ENCODE measurements around the gene MRPL4. TPM values are rescaled to one million over a fixed set of nuclear protein-coding genes. Genes with fewer than 3 reads are reported as not detected.

MRPL4 gene
- total RNA-seq, 2 donors from 2014 or later: 66.0 to 69.2 TPM

DNA sequence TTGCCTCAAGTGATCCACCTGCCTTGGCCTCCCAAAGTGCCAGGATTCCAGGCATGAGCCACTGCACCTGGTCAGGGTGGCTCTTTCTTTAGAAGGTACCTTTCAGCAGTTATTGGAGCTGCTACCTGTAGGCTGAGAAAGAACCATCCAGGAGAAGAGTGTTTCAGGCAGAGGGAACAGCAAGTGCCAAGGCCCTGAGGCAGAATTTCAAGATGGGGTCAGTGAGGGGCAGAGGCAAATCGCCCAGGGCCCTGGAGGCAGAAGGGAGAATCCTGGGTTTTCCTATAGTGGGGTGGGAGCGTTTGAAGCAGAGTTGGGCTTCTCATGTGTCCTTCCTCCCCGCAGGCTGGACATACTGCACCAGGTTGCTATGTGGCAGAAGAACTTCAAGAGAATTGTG is 2.2 kb downstream of the MRPL4 start:
- 94 to 100% methylated on average over 3 of the region's 3 CpGs for WGBS, 2 experiments (ENCODE audit: insufficient coverage in 1 of 2, insufficient read length in 1 of 2)
- H3K9me3 ChIP-seq (ENCODE audit: control insufficient read depth, low read length): no peaks in the 10 kb centered on the region
- H3K4me3 ChIP-seq (ENCODE audit: low read length): no peak overlapping the region
- no peaks in the 10 kb centered on the region for H3K27me3 ChIP-seq (ENCODE audit: control insufficient read depth, insufficient read depth, low read length, poor library complexity, severe bottlenecking)
- TF ChIP-seq, protein P1, sequence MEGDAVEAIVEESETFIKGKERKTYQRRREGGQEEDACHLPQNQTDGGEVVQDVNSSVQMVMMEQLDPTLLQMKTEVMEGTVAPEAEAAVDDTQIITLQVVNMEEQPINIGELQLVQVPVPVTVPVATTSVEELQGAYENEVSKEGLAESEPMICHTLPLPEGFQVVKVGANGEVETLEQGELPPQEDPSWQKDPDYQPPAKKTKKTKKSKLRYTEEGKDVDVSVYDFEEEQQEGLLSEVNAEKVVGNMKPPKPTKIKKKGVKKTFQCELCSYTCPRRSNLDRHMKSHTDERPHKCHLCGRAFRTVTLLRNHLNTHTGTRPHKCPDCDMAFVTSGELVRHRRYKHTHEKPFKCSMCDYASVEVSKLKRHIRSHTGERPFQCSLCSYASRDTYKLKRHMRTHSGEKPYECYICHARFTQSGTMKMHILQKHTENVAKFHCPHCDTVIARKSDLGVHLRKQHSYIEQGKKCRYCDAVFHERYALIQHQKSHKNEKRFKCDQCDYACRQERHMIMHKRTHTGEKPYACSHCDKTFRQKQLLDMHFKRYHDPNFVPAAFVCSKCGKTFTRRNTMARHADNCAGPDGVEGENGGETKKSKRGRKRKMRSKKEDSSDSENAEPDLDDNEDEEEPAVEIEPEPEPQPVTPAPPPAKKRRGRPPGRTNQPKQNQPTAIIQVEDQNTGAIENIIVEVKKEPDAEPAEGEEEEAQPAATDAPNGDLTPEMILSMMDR (conservative IDR thresholded peaks at IDR 0.05): no peak
- no peak overlapping the region for H3K27ac ChIP-seq (ENCODE audit: low read depth, low read length)
- Mint-ChIP-seq H3K4me1 (peaks cover 5% of the 10 kb centered on the region), H3K9me3 (no peaks in the 10 kb centered on the region), H3K27me3 (ENCODE audit: insufficient read depth) (no peaks in the 10 kb centered on the region), H3K36me3 (ENCODE audit: low read depth) (peaks cover 45% of the 10 kb centered on the region), H3K27ac (no peak overlapping the region), H3K4me3 (no peak overlapping the region)
- H3K9ac ChIP-seq (ENCODE audit: extremely low read depth, low read length, poor library complexity, severe bottlenecking): no peak overlapping the region
- no peaks in the 10 kb centered on the region for H3K4me1 ChIP-seq (ENCODE audit: control insufficient read depth, insufficient read depth, low read length)
- H3K36me3 ChIP-seq (ENCODE audit: control insufficient read depth, insufficient read depth, low read length): peaks cover 37% of the 10 kb centered on the region
- peak; percentile 24 for DNase-seq

DNA sequence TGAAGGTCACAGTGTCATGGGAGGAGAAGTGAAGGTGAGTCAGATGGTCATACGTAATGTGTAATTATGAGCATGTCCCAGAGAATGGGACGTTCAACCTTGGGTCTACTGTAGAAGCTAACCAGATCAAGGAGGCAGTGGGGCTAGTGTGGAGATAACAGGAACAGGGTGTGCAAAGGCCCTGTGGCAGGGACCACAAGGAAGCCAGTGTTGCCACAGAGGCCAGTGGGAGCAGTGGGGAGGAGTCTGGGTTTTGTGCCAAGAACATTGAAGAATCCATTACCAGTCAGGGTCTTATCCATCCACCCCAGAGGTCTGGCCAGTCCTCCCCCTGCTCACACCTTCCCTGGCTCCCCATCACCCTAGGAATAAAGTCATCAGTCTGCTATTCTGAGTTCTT is 3.3 kb downstream of the MRPL4 start:
- Histone ChIP-seq H3K9me3 (ENCODE audit: control insufficient read depth, low read length) (no peaks in the 10 kb centered on the region), H3K4me3 (ENCODE audit: low read length) (no peak overlapping the region), H3K27ac (ENCODE audit: low read depth, low read length) (no peak overlapping the region), H3K4me1 (ENCODE audit: control insufficient read depth, insufficient read depth, low read length) (no peaks in the 10 kb centered on the region), H3K36me3 (ENCODE audit: control insufficient read depth, insufficient read depth, low read length) (peaks cover 45% of the 10 kb centered on the region), H3K27me3 (ENCODE audit: control insufficient read depth, insufficient read depth, low read length, poor library complexity, severe bottlenecking) (no peaks in the 10 kb centered on the region), H3K9ac (ENCODE audit: extremely low read depth, low read length, poor library complexity, severe bottlenecking) (no peak overlapping the region)
- H3K36me3 Mint-ChIP-seq (ENCODE audit: low read depth): peaks cover 49% of the 10 kb centered on the region
- TF ChIP-seq, protein P1 (conservative IDR thresholded peaks at IDR 0.05): no peak
- H3K27ac Mint-ChIP-seq: no peak overlapping the region
- no peak for DNase-seq
- WGBS, 2 experiments (ENCODE audit: insufficient coverage in 1 of 2, insufficient read length in 1 of 2): 91 to 94% methylated on average over 2 of the region's 2 CpGs
- H3K27me3 Mint-ChIP-seq (ENCODE audit: insufficient read depth): no peaks in the 10 kb centered on the region
- no peaks in the 10 kb centered on the region for H3K9me3 Mint-ChIP-seq
- H3K4me1 Mint-ChIP-seq: peaks cover 5% of the 10 kb centered on the region
- H3K4me3 Mint-ChIP-seq: no peak overlapping the region

DNA sequence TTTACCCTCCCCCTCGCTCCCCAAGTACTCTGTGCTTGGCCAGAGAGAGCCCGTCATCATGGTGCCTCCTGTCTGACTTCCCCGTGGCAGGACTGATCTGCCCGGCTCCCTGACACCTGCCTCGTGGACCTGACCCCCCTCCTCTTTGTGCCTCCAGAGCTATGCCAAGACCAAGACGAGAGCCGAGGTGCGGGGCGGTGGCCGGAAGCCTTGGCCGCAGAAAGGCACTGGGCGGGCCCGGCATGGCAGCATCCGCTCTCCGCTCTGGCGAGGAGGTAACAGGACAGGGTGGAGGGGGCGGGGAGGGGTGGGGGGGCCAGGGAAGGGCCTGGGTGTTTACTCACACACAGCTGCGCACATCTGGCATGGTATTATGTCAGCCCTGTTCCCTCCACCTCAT is 4.5 kb downstream of the MRPL4 start:
- Histone ChIP-seq H3K4me3 (ENCODE audit: low read length) (no peak overlapping the region), H3K27ac (ENCODE audit: low read depth, low read length) (no peak overlapping the region), H3K9ac (ENCODE audit: extremely low read depth, low read length, poor library complexity, severe bottlenecking) (no peak overlapping the region), H3K4me1 (ENCODE audit: control insufficient read depth, insufficient read depth, low read length) (no peaks in the 10 kb centered on the region), H3K36me3 (ENCODE audit: control insufficient read depth, insufficient read depth, low read length) (peaks cover 45% of the 10 kb centered on the region), H3K27me3 (ENCODE audit: control insufficient read depth, insufficient read depth, low read length, poor library complexity, severe bottlenecking) (no peaks in the 10 kb centered on the region), H3K9me3 (ENCODE audit: control insufficient read depth, low read length) (no peaks in the 10 kb centered on the region)
- H3K9me3 Mint-ChIP-seq: no peaks in the 10 kb centered on the region
- no peaks in the 10 kb centered on the region for H3K27me3 Mint-ChIP-seq (ENCODE audit: insufficient read depth)
- peaks cover 49% of the 10 kb centered on the region for H3K36me3 Mint-ChIP-seq (ENCODE audit: low read depth)
- TF ChIP-seq, protein P1 (conservative IDR thresholded peaks at IDR 0.05): no peak
- no peak overlapping the region for H3K4me3 Mint-ChIP-seq
- WGBS, 2 experiments (ENCODE audit: insufficient coverage in 1 of 2, insufficient read length in 1 of 2): 96 to 98% methylated on average over 3 to 13 of the region's 18 CpGs
- no peak for DNase-seq
- no peak overlapping the region for H3K27ac Mint-ChIP-seq
- peaks cover 5% of the 10 kb centered on the region for H3K4me1 Mint-ChIP-seq

Measured in endodermal cell (in vitro differentiated cells).